GM19240 (cell line): ENCODE results near the gene ZNF423.

Source experiments
- DNase-seq: peaks from one replicate; pipeline ENCODE4 v3.0.0; 2011; ENCODE audit warnings: low spot score; ENCODE audit not compliant: insufficient read length

The ZNF423 gene

DNA sequence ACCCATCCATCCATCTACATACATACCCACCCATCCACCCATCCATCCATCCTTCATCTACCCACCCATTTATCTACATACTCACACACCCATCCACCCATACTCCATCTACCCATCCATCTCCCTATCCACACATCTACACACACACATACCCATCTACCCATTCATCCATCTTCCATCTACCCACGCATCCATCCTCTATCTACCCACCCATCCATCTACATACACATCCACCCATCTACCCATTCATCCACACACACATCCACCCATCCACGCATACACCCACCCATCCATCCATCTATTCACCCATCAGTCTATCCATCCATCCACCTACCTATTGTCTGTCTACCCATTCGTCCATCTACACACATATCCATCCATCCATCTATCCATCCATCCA, 227.8 kb downstream of the ZNF423 start:
- DNase-seq: no peak

DNA sequence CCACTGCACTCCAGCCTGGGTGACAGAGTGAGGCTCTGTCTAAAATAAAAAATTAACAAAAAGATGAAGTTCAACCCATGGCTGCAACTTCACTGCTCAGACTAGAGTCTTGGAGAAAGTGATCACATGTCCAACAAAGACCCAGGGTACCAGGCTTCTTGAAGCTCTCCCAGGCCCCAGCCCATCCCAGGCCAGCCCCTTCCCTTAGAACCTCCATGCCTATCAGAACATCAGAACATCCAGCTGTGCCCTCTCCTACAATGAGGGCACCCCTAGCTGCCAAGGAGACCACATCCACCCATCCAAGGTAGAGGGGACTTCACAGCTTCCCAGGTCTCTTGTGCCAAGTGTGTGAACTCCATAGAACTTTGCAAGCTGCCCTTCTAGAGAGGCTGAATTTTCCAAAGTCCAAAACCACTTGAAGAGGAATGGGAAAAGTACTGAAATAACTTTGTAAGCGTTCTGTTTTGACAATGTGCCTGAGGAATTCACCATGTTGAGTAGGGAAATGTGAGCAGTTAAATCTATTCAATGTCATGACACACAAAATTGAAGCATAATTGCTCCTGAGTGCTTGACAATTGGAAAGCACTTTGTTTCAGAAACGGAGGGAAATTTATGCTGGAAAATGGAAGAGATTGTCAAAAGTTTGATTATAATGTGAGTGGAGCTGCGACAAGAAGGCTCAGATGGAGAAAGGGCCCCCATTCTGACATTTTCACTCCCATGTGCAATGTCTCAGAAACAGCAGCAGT, 230.4 kb downstream of the ZNF423 start:
- DNase-seq: no peak

DNA sequence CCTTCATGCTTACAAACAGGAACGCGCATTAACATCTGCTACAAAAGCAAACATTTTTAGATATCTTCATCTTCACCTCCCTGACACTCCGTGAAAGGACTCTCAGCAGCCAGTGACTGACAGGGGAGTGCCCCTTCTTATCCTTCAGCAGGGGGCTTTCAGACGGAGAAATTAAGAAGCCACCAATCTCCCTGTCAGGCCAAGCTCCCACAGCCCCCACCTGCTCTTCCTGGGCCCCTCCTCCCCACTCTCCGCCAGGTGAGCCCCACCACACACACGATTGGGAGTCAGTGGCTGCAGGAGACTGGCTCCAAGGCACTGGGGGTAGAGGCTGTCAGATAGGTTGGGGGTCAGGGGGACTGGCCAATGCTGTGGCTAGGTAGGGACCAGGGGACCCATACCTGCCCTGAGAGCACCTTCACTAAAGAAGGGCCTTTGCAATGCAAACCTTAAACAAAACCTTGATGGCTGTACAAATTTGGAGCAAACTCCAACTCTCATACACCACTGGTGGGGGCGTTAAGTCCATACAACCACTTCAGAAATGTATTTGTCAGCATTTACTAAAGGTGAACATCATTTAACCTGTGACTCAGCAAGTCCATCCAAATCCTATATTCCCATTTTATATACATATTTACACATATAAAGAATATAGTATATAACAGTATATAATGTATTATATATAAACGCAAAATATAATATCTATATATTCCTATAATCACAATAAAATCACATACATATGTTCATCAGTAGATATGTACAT, 232.2 kb downstream of the ZNF423 start:
- no peak for DNase-seq

DNA sequence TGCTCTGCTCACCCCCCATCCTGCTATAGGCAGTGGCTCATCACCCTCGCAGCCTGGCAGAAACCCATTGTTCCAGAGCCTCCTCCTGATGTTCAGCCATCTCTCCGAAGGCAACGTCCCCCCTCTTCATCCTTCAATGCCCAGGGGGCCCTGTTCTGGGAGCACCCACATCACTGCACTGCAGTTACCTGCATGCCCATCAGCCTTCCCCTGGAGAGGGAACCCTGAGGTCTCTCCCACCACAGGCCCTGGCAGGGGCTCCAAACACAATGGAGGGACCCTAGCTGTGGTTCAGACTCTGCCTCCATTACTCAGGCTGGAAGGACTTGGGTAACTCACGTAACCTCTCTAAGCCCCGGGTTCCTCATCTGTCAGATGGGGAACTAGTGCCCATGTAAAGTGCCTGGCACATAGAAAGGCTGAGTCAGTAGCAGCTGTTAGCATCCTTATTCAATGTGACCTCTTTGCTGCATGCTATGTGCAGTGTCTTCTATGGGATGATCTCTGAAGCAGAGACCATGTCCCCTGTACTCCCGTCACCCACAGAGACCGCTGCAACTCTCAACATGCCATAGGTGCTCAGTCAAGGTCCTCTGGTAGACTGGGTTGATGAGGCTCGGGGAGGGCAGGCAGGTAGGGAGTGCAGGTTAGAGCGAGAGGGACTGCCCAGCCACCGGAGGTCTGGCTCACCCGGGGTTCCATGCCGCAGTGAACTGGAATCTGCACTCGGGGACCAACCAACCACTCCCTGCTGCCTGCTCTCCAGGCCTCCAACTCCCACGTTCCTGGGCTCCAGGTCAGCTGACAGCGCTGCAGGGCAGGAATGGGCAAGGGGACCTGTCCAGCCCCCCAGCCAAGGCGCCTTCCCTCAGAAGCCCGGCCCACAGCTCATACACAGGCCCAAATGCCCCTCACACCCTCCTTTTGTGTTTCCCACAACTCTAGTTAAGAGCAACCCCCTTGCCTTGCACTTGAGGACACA, 233.2 kb downstream of the ZNF423 start:
- no peak for DNase-seq

DNA sequence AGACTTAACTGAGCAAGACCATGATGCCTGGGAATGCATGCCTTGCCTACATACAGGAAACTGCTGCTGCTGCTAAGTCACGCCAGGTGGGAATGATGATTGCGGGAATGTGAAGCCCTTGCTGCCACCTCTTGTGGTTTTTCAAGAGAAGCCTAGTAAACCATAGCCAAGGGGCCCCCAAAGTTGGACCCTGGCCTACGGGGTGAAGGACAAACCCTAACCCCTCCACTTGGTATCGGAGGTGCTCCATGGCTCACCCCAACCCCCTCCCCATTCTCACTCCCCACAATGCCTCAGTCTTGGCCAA, 233.9 kb downstream of the ZNF423 start:
- no peak for DNase-seq

DNA sequence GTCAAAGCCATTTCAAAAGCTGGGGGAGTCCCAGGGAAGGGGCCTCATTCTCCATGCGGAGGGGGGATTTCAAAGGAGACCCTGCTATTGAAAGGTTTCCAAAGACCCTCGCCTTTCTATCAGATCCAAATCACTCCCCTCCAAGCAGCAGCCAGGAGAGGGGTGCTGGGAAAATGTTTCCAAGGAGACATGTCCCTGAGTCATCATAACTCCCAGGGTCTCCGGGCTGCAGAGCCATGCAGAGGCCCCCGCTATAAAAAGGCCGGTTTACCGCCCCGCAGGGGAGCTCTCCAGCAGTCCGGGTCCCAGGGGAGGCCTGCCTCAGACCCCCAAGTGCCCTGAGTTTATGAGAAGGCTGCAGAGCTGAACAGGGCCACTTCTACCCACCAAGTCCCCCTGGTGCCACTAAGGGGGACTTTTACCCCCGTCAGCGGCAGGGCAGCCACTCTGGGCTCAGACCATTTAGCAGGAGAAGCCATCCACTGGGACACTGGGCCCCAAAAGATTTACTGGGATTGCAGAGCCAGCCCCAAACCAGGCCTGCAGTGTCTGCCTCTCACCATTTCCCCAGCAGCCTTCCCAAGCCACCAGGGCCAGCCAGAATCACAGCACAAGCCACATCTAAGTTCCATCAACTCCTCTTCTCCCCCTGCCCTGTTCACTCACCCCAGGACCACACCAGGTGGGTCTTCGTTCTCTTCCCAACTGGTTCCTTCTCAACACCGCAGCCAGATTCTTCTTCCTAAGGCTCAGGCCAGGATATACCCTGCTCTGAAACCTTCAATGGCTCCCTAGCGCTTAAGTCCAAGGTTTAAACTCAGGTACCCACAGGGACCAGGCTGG, 234.4 kb downstream of the ZNF423 start:
- DNase-seq: no peak

DNA sequence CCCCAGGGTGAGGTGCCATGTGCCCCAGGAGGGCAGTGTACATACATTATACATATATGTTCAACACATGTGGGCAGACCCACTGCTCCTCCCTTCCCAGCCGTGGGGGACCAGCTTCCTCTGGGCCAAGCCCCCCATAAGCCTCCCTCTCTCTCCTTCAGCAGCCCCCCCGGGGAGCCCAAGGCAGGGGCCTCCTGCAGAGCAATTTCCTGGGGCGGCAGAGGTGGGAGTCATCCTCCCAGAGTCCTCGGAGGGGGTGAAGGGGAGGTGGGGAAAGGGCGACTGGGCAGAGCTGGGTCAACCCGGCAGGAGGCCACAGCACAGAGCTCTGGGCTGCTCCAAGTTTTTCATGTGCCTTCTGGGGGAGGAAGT, 235.1 kb downstream of the ZNF423 start:
- DNase-seq: no peak

DNA sequence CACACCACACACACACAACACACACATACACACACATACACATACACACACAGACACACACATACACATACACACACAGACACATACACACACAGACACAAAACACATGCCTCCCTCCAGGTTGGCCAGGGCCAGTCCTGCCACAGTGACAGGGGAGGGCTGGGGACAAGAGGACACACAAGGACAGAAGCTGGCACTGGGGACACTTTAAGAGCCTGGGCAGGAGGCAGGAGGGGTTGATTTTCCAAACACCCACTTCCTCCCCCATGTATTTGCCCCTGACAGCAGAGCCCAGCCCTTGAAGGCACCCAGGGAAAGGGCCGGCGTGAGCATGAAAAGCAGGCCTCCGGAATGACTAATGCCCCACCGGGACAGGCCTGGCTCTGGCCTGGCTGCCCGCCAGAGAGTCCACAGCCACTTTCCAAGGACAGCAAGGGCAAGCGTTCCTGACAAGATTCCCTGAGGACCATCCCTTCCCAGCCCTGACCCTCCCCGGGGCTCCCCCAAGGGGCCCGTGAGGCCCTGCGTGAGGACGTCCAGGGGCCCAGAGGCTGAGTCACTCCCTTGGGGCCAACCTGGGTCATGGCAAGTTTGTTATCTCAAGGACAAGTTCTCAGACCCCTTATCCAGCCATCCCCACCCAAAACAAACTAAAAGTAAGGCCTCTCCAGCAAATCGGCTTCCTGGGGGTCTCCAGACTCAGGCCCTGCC, 235.6 kb downstream of the ZNF423 start:
- no peak for DNase-seq

DNA sequence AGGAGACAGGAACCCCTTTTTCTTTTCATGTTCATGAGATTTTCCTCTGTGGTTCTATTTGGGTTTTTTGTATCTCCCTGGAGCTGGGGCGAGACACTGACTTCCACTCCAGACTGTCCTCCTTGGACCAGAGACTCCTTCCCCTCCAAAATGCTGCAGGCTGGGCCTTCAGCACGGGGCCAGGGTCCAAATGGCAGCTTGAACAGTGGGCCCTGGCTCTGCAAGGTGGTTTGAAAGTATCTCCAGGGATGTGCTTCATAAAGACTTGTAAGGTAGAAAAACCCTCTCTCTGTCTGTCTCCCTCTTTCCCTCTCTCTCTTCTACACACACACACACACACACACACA, 236.1 kb downstream of the ZNF423 start:
- DNase-seq: no peak

DNA sequence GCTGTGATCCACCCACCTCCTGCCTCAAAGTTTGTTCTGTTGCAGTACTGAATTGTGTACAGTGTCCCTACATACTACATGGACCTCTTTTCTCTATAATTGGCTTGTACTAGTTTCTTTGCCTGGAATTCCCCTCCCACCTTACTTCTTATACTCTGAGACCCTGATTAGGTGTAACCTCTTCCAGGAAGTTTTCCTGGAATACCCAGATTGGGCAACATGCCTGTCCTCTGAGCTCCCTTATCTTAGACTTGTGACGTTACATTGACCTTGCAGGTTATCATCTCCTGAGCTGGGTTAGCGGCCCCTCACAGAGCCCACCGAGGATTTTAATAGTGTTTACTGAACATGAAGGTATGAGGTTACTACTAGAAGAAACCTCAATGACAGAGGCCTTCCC, 237.0 kb downstream of the ZNF423 start:
- no peak for DNase-seq

DNA sequence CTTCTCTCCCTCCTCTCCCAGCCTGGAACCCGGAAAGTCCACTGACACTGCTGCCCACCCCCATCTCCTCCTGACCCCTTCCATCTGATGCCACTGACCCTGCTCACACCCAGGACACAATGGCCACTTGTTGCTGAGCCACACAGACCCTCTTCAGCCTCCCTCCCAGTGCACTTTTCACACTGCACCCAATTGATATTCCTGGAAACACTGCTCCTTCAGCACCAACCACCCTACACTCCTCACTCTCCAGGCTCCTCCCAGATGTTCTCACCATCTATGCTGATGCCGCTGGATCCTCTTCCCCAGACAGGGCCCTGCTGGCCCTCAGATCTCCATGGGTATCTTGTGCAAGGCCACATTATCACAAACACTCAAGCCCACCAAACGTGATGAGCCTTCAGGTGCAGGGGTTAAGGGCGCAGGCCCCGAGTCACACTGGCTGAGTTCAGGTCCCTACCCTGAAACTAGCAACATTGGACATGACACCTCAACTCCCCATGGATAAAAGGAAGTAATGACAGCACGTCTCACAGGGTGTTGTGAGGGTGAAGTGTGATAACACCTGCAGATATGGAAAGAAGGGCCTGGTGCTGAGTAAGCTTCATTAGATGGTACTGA, 238.1 kb downstream of the ZNF423 start:
- no peak for DNase-seq

DNA sequence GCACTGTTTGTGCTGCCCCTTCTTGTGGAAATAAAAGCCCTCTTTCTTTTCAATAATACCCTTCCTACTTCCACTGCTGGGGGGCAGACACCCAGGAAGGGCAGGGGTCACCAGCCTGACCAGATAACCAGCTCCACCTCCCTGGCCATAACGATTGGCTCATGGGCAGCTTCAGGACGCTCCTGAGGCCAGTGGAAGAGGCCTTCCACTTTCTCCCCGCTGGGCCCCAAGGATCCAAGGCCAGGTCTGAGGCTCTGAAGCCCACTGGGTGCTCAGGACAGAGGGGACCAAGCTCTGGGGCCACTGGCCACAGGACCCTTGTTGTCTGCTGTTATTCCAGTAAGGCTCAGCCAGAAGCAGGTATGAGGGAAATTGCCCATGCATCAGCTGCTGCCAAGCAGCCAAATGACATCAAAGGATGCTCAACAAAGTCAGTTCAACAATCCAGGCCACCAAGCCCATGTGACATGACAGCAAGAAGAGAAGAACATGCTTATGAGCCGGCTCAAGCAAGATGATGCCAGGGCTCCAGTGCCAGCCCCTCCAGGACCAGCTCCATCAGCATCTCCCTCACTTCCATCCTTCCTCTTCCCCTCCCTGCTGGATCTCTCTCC, 238.8 kb downstream of the ZNF423 start:
- DNase-seq: no peak

DNA sequence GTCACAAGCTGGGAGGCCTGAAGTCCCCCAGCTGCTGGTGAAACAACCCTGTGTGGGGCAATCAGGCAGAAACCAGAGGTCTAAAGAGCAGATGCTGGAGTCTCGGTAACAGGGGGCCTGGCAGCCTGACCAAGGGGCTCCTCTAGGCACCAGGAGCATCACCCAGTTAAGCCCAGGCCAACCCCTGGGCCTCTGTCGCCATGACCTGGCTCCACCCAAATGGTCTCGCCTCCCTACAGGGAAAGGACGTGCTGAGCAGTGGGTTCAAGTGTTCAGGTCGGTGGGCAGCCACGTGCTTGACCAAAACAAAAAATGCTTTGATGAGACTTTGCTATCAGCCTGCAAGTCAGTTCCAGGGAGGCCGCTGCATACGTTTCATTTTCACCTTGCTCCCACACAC, 240.3 kb downstream of the ZNF423 start:
- no peak for DNase-seq

DNA sequence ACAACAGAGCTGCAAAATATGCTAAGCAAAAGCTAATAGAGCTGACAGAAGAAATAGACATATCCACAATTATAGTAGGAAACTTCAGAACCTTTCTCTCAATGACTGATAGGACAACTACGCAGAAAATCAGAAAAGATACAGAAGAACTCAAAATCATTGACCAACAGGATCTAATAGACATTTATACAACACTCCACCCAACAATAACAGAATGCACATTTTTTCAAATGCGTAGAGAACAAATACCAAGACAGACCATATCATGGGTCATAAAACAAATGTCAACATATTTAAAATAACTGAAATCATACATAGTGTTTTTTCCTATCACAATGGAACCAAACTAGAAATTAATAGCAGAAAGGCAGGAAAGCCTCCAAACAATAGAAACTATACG, 244.9 kb downstream of the ZNF423 start:
- DNase-seq: no peak

DNA sequence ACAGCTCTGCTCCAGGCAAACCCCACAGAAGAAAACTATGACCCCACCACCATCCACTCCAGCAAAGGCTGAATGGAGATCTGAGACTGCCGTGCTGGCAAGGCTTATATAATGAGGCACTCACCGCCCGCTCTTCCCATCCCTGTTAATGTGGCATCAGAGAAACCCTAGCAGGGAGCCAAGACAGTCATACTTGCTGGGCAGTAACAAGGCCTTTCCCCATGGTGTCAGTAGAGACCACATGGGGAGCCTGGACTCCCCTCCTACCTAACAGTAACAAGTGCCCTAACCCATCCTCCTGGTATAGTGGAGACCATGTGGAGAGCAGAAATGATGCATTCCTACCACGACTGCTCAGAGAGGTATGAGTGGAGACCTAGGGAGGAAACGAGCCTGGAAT, 247.1 kb downstream of the ZNF423 start:
- no peak for DNase-seq

DNA sequence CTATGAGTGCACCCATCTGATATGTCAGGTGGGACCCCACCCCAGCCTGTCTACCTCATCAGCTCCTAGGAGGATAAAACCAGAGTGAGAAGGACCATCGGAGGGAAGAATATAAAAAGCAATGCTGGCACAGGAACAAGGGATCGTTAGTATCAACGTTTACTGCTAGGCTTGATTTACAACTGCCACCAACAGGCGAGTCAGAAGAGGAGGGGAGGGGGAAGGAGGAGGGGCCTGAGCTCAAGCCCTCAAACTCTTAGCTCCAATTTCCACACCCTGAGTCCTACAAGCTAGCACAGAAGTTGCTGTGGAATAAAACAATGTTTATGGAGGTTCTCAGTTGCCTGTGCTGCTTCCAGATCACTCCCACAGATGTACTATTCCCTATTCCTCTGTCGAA, 247.8 kb downstream of the ZNF423 start:
- no peak for DNase-seq

DNA sequence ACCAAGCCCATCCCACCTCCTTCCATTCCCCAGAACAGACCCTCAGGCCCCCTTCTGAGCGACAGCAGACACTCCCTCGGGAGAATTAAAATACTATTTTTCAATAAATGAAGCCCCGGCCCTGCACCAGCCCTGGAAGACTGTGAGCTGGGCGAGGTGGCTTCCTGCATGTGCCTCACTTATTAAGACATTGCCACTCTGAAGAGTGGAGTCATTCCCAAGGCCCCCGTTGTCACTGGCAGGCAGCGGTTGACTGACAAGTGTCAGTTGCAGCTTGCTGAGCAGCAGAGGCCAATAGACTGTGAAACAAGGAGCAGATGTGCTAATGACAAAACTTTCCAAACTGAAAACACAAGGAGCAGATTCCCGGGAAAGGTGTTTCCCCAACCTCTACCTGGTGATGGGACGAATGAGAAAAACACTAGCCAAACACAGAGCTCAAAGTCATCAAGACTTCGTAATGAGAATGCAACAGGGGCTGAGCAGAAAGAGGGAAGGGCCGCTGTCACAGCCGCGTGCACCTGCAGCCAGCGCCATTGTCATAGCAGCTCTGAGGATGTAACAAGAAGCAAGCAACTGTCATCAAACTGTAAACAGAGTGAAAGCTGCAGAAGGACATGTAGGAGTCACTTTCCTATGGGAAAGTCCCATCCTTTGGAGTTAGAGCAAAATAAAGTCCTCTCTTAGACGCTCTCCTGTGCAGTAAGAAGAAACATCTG, 250.2 kb downstream of the ZNF423 start:
- no peak for DNase-seq

DNA sequence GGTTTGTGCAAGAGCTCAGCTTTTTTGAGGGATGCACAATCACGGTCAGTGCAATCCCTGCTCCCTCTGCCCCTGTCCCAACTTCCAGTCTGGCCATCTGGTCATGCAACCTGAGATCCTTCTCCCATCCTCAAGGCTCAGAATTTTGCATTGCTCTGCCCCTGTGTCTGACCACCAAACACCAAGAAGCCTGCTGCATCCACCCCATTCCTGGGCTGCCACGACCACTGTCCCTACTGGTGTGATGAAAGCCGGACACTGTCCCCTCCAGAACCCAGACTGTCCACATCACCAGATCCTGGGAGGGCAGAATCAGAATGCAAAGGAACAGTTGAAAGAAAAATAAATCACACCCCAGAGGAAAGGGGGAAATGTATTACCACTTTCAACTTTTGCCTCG, 251.3 kb downstream of the ZNF423 start:
- DNase-seq: no peak

DNA sequence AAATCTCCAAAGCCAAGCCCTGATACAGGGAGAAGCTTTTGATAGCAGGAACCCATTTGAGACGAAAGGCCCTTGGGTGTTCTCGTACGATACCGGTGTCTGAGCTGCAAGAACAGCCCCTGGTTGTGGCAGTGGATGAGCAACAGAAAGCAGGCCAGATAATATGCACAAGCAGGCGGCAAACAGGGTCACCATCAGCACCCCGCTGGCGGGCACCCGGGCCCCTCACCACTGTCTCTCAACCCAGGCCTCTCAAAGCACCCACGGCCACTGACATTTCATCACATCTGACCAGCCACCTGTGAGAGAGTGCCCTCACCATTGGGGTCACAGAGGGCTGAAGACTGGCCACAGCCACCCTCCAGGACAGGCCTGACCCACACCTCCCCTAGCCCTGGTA, 252.0 kb downstream of the ZNF423 start:
- DNase-seq: no peak
